HG03060 (cell line): ENCODE results near the gene OR51A7.
"Not testable (repeated sequence)": the region's sequence is repeated elsewhere in the genome, so short reads cannot be mapped to it uniquely, and the experiment has no call there.

ENCODE experiments used
- ATAC-seq: cut with Tn5 transposase; IDR thresholded peaks from one replicate; pipeline ENCODE4 v1.9.1; 2021; ENCODE audit warnings: low read depth, moderate number of reproducible peaks; ENCODE audit not compliant: unreplicated experiment

OR51A7 gene, protein sequence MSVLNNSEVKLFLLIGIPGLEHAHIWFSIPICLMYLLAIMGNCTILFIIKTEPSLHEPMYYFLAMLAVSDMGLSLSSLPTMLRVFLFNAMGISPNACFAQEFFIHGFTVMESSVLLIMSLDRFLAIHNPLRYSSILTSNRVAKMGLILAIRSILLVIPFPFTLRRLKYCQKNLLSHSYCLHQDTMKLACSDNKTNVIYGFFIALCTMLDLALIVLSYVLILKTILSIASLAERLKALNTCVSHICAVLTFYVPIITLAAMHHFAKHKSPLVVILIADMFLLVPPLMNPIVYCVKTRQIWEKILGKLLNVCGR

DNA sequence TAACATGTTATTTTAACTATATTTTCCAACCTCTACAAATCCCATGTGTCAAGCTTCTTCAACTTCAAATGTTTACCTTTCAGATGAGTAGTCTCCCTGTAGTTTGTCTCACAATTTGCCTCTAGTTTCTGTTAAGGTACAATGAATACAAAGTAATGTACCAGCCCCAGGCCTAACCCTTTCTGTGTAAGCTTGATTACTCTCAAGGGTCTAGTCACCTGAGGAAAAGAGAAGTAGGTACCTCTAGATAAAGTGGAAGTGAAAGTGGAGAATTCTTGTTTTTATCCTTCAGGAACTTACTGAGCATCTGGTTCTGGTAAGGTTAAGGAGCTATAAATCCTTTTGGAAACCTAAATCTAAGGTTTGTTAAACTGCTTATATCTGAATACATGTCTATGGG is at the start of gene OR51A7:
Gene OR51A7 (plus strand): TSS at position 300 of the 400 bp plus-strand sequence. CDS start 3,587 bp downstream, outside the sequence.
- no peak for ATAC-seq

DNA sequence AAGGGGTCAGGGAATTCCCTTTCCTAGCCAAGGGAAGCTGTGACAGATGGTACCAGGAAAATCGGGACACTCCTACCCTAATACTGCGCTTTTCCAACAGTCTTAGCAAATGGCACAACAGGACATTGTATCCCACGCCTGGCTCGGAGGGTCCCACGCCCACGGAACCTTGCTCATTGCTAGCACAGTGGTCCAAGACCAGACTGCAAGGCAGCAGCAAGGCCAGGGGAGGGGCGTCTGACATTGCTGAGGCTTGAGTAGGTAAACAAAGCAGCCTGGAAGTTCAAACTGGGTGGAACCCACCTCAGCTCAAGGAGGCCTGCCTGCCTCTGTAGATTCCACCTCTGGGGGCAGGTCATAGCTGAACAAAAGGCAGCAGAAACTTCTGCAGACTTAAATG is 49.3 kb upstream of the OR51A7 start:
- not testable (repeated sequence) for ATAC-seq

DNA sequence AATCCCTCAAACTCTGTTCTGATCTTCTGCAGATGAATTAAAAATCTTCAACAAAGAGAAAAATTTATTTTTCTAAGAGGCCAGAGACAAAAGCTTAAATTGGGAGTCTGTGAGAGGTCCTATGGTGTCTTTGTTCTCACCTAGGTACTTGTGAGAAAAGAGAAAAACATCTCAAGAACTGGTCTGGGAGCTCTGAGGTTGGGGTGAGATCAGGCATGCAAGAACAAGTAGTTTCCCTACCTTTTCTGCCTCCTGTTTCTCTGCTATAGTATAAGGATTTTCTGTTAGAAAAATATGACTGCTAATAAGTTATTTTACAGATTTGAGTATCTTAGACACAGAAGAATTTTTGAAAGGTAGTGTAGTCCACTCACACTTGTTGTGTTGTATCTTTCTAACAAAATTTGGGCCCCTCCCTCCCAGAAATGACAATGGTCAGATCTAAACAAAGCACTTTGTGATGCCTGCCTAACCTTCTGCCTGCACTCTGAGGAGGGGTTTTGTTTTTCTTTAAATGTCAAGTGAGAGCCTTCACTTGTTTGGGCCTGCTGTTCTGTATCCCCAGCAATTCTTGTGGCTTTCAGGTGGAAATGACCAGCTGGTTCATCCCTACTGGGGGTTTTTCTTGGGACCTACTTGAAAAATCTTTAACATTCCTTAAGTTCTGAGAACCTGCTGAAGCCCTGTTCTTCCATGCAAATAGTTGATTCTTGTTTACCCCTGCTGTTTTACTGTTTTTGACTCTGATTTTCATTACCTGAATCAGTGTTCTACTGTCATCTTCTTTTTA is 40.9 kb upstream of the OR51A7 start:
- no peak for ATAC-seq

DNA sequence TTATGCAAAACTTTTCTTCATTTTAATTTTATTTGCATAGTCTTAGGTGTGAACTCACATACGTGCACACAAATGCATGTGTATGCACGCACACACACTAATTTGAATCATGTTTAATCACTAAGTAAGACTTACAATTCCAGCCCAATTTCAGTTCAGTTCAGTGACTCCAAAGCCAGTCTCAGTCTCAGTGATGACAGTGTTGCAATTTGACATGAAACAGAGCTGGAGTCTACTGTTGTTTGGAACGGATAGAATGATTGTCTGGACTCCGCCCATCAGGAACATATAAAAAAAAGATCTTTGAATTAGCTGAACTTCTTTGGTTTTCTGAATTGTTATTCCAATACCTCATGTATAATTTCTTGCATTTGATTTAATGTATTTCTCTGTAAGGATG is 39.7 kb upstream of the OR51A7 start:
- ATAC-seq, result no peak

DNA sequence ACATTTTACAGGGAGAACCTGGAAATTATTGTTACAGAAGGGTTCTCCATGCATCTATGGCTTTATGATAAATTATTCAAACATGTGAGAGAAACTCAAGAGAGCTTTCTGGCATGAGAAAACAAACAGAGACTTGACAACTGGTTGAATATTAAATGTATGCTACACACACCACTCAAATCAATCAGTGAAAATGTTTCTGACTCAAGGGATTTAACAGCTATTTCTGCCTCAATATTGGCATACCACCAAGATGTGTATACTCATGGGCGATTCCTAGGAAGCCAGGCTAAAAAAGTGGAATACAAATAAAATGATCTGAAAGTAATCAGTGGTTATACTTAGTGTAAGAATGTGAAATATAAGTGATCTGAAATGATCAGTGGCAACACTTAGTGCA is 37.7 kb upstream of the OR51A7 start:
- ATAC-seq, result no peak

DNA sequence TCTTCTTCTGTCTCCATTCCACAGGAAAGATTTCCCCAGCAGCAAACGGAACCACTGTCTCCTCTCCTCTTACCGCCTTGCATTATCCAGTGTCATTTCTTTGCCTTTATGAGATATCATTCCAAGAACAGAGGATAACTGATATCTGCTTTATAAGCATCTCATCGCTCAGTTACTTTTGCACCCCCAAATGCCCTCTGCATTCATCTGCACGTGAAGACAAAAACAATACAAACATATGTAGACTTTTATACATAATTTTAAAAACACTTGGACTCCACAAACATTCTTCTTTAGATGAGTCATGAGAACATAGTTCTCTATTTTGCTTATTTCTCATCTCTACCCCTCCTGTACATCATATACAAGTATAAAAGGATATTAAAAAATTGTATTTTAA is 22.4 kb upstream of the OR51A7 start:
- ATAC-seq, result no peak

DNA sequence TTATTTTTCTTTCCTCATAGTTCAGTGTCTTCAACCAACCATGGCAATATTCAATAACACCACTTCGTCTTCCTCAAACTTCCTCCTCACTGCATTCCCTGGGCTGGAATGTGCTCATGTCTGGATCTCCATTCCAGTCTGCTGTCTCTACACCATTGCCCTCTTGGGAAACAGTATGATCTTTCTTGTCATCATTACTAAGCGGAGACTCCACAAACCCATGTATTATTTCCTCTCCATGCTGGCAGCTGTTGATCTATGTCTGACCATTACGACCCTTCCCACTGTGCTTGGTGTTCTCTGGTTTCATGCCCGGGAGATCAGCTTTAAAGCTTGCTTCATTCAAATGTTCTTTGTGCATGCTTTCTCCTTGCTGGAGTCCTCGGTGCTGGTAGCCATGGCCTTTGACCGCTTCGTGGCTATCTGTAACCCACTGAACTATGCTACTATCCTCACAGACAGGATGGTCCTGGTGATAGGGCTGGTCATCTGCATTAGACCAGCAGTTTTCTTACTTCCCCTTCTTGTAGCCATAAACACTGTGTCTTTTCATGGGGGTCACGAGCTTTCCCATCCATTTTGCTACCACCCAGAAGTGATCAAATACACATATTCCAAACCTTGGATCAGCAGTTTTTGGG is 21.6 kb upstream of the OR51A7 start, which contains the start of gene OR51T1:
Gene OR51T1 (plus strand): TSS at position 41 of the 641 bp plus-strand sequence. CDS start 0 bp downstream, at position 41.
- no peak for ATAC-seq

DNA sequence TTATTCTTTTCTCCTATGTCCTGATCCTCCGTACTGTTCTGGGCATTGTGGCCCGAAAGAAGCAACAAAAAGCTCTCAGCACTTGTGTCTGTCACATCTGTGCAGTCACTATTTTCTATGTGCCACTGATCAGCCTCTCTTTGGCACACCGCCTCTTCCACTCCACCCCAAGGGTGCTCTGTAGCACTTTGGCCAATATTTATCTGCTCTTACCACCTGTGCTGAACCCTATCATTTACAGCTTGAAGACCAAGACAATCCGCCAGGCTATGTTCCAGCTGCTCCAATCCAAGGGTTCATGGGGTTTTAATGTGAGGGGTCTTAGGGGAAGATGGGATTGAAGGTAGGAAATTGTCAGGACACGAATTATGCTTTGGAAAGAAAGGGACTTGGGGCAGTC is 21.0 kb upstream of the OR51A7 start:
- ATAC-seq, result no peak

DNA sequence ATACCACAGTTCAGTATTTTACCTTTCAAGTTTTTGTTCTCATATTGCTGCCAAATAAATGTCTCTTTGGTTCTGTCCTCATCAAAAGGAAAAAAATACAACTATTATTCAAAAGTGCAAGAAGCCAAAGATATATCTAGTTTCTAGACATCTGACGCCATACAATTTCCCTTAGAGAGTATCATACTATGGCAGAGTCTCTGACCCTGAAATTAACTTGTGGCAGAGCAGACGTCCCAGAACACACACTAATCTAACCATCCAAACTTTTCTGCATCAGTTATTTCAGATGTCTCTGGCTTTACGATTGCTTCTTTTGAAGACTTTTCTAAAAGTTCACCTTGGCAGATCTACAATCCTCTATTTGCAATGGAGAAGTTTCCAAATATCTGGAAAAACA is 19.2 kb upstream of the OR51A7 start:
- no peak for ATAC-seq

DNA sequence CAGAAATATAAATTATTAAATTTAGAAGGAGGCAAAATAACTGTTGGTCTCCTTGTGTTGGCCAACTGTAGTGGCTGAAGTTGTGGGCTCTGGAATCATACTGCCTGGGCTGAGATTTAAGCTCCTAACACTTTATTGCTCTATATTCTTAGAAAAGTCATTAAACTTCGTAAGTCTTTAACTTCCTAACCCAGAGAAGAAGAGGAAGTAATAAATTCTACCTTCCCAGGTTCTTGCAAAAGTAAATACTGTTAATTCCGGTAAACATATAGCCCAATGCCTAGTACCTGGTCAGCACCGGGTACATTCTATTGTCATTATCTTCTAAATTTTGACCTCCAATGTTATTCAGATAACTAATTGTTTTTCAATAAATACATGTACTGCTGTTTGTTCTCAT is 17.4 kb upstream of the OR51A7 start:
- no peak for ATAC-seq

DNA sequence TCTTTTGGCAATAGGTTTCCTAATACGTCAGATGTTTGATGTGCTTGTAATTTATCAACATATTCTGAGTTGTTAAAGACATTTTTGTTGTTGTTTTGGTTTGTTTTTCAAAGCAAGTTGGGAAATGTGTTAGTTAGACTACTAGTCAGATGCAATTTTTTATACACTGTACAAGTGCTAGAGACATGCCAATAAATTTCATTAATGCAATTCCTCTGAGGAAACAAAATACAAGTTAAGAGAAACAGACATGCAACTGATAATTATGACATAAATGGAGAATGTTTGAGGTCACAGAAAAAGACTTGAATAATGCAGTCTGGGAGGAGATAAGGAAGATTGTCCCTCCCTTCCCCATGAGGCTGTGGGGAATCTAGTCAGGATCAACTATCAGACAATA is 16.0 kb upstream of the OR51A7 start:
- no peak for ATAC-seq

DNA sequence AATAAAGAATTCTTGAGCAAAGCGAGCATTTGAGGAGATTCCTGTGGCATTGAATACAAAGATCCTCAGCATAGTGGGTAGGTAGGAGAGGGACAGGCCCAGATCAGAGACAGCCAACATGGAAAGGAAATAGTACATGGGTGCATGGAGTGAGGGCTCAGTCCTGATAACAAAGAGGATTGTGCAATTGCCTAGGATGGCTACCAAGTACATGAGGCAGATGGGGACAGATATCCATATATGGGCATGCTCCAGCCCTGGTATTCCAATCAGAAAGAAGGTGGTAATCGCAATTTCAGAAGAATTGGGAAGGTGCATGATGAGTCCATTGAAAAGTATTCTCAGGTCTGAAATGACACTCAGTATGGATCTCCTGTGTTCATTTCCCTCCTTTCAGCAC is 13.3 kb upstream of the OR51A7 start:
- no peak for ATAC-seq

DNA sequence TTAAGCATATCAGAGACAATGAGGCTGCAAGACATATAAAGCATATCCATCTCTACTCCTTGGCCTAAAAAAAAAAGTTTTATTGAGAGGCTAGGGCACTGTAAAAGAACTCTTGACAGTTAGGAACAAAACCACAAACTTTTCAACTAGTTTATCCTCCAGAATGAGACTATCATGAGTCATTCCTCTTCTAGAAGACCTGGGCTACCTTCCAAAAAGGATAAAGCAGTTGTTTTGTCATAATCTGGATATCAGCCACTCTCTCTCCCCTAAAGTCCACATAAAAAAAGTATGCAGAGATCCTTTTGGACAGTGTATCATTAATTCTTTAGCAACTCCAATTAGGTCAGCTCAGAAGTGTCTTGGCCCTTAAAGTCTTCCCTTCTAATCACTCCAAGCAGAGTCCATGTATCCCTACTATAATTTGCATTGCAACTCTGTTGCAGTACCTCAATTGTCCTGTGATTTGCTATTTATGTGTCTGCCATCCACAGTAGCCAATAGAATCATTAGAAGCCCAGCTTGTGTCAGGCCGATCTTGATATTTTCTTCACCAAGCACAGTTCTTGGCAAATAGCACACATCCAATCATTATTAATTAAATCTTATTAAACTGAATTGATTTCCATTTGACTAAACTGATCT is 11.5 kb upstream of the OR51A7 start:
- ATAC-seq, result no peak

DNA sequence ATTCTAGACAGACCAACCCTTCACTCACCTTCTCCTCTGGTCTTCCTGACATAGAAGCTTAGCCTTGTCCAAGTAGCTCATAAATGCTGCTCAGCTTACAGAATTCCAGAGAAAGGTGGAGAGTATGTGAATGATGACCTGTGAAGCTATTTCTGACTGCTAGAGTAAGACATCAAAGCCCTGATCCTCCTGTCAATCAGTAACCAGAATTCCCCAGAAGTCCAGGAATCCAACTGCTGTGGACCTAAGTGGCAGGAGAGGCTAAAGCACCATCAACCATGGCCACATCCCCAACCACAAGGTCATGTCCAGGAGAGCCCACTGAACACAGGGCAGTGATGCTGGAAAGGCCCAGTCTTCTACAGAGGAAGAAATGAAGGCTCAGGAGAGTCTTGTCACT is 13.0 kb downstream of the OR51A7 start:
- no peak for ATAC-seq

DNA sequence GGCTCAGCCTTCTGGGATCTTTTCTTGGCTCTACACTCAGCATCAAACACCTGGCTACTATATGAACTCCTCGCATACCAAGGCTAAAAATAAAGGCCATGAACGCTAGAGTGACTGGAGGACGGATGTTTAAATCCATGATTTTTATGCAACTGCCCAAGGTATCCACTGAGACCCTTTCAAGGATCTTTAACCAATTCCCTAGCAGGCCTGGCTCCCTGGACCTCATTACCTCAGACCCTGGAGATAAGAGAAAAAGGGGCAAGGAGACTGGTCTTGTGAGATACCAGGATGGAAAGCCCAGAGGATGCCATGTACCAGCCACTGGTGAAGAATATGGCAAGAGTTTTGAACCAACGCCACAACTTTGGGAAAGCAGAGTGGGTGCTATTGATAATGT is 15.7 kb downstream of the OR51A7 start, which contains the start of gene OR51G2:
Gene OR51G2 (minus strand): TSS at position 101 of the 400 bp plus-strand sequence. CDS start 3,687 bp downstream, outside the sequence.
- no peak for ATAC-seq

DNA sequence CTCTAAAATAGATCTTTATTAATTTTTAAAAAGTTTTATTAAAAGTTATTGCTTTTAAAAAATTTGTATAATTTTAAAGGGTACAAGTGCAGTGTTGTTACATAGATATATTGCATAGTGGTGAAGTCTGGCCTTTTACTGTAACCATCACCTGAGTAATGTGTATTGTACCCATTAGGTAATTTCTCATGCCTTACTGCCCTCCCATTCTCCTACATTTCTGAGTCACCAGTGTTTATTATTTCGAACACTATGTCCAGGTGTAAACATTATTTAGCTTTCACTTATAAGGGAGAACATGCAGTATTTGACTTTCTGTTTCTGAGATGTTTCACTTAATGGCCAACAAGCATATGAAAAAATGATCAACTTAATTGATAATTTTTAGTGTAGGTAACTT is 18.2 kb downstream of the OR51A7 start:
- no peak for ATAC-seq

DNA sequence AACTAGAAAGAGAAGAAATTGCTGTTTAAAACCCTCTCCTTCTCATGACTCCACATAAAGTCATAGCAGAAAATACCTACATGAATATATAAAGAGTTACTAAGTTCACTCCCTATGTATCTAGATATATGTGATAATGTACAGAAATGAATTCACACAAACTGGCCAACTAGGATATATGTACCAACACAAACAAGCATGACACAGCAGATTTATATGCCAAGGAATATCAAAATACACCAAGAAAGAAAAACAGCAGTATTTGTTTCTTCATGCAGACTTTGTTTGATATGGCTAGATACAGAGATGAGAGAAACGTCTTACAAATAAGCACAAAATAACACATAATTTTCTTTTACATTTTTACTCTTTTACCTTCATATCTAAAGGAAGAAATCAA is 18.7 kb downstream of the OR51A7 start:
- ATAC-seq, result no peak

DNA sequence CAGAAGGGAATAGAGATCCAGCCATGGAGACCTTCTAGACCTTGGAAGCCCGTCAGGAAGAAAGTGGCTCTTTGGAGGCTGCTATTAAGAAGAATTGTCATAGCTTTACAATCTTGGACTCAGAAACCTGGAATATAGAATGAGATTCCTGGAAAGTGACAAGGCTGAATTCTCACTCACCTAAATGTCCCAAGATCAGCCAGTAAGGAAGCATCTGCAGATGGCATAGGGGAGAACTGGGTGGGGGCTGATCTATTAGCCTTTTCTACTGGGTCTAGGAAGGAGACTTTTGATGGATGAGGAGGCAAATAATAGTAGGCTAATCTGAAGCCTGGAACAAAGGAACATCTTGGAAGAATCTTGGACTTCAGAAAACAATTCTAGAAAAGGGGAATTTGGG is 20.7 kb downstream of the OR51A7 start, which contains the start of gene OR51G1:
Gene OR51G1 (minus strand): TSS at position 101 of the 400 bp plus-strand sequence. CDS start 0 bp downstream, at position 101.
- ATAC-seq, result no peak

DNA sequence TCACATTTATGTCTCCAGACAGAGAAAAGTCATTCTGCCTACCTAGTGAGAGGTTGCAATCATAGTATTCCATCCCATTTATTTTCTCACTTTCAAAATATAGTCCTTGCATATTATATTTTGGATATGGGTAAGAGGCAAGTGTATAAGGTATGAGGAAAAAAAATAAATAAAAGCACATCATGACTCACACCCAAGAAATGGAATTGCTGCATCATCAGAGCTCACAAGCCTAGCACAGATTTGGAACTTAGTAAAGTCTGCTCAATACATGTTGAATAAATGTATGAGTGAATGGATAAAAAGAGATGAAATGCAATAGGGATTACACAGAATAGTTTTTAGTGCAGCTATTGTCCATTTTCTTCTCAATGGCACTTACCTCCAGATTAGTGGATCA is 23.0 kb downstream of the OR51A7 start:
- ATAC-seq, result no peak

DNA sequence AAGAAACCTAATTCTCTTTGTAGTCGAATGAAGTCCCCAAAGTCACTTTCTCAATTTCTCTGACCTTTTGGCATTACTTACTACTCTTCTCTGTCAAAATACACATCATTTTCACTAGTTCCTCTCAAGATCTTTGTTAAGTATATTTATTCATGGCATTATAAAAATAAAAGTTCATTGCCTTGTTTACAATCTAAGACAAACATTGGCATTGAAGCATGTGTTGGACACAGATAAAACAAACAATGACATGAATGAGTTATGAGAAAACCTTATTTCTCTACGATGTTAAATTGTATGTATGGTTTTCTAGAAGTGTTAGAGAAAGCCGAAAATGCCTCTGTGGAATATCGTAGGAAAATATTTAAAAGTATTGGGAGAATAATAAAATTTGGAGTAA is 29.2 kb downstream of the OR51A7 start:
- no peak for ATAC-seq

DNA sequence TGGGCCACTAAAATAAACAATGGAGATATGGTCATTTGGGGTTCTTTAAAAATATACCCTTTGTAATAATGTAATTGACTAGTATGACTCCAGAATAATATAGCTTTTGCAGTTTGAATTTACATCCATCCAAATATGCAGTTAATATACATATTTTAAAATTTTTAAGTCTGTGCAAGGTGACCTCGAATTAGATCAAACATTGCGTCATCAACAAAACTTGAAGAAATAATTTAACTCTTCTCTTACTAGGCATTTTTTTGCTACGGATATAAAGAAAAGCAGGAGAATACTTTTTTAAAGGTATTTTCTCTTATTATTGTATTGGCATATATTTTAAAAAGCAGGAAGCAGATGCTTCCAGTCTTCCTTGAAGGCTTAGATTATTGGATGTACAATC is 33.2 kb downstream of the OR51A7 start:
- no peak for ATAC-seq
